Stimulated activated CD8-positive, alpha-beta memory T cell treated with anti-CD3 and anti-CD28 coated beads, Interleukin-12 subunit alpha, Interleukin-12 subunit beta, amount 100 ng/mL, for 24 hours (primary cell): ENCODE results near the gene PPP2R5A.

Experiments used
- DNase-seq: peaks from one replicate; pipeline ENCODE4 v3.0.0-alpha.2; 2020; ENCODE audit errors: extremely low read depth

Gene PPP2R5A

GRCh38 chr1:212284744-212285684 lies at the start of gene PPP2R5A:
PPP2R5A (plus strand) TSS chr1:212285410; CDS start chr1:212286111, 701 bp downstream.
- peak; percentile 94 for DNase-seq

- no peak for DNase-seq
Observed at GRCh38 chr1:212235857-212236256, 49.4 kb upstream of the PPP2R5A start.

GRCh38 chr1:212236664-212237220 lies 48.5 kb upstream of the PPP2R5A start:
- DNase-seq: no peak

GRCh38 chr1:212237651-212238050 lies 47.6 kb upstream of the PPP2R5A start:
- no peak for DNase-seq

GRCh38 chr1:212238552-212238951 lies 46.7 kb upstream of the PPP2R5A start:
- no peak for DNase-seq

- no peak for DNase-seq
Observed at GRCh38 chr1:212241501-212241900, 43.7 kb upstream of the PPP2R5A start.

- DNase-seq: no peak
Observed at GRCh38 chr1:212241957-212242287, 43.3 kb upstream of the PPP2R5A start.

- no peak for DNase-seq
Observed at GRCh38 chr1:212242288-212242984, 42.8 kb upstream of the PPP2R5A start.

GRCh38 chr1:212242985-212243308 lies 42.3 kb upstream of the PPP2R5A start:
- DNase-seq: no peak

GRCh38 chr1:212244441-212244840 lies 40.8 kb upstream of the PPP2R5A start:
- no peak for DNase-seq

GRCh38 chr1:212247179-212247721 lies 38.0 kb upstream of the PPP2R5A start:
- DNase-seq: no peak

GRCh38 chr1:212247988-212248387 lies 37.2 kb upstream of the PPP2R5A start:
- no peak for DNase-seq

GRCh38 chr1:212254853-212255363 lies 30.3 kb upstream of the PPP2R5A start:
- DNase-seq: no peak

GRCh38 chr1:212255705-212256307 lies 29.4 kb upstream of the PPP2R5A start:
- DNase-seq: no peak

GRCh38 chr1:212256369-212256768 lies 28.8 kb upstream of the PPP2R5A start:
- DNase-seq: no peak

- no peak for DNase-seq
Observed at GRCh38 chr1:212257157-212257556, 28.1 kb upstream of the PPP2R5A start.

- DNase-seq: no peak
Observed at GRCh38 chr1:212259693-212260480, 25.3 kb upstream of the PPP2R5A start.

- DNase-seq: no peak
Observed at GRCh38 chr1:212260557-212261355, 24.5 kb upstream of the PPP2R5A start.

GRCh38 chr1:212261361-212261929 lies 23.8 kb upstream of the PPP2R5A start:
- no peak for DNase-seq

GRCh38 chr1:212267017-212267416 lies 18.2 kb upstream of the PPP2R5A start:
- DNase-seq: no peak
